ENCODE results near the gene PLCE1. TPM values are rescaled to one million over a fixed set of nuclear protein-coding genes. Genes with fewer than 3 reads are reported as not detected.
"Not testable (repeated sequence)": the region's sequence is repeated elsewhere in the genome, so short reads cannot be mapped to it uniquely, and the experiment has no call there.

The PLCE1 gene
- total RNA-seq, 1 donor from 2014 or later = 0.49 TPM

DNA sequence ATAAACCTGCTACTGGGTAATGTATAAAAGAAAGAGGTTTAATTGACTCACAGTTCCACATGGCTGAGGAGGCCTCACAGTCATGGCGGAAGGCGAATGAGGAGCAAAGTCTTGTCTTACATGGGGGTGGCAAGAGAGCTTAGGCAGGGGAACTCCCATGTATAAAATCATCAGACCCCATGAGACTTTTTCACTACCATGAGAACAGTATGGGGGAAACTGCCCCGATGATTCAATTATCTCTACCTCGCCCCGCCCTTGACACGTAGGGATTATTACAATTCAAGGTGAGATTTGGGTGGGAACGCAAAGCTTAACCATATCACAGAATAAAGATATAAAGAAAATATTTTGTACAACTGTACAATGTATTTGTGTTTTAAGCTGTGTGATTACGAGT is 39.4 kb upstream of the PLCE1 start:
- TF ChIP-seq, protein P1, sequence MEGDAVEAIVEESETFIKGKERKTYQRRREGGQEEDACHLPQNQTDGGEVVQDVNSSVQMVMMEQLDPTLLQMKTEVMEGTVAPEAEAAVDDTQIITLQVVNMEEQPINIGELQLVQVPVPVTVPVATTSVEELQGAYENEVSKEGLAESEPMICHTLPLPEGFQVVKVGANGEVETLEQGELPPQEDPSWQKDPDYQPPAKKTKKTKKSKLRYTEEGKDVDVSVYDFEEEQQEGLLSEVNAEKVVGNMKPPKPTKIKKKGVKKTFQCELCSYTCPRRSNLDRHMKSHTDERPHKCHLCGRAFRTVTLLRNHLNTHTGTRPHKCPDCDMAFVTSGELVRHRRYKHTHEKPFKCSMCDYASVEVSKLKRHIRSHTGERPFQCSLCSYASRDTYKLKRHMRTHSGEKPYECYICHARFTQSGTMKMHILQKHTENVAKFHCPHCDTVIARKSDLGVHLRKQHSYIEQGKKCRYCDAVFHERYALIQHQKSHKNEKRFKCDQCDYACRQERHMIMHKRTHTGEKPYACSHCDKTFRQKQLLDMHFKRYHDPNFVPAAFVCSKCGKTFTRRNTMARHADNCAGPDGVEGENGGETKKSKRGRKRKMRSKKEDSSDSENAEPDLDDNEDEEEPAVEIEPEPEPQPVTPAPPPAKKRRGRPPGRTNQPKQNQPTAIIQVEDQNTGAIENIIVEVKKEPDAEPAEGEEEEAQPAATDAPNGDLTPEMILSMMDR (IDR thresholded peaks at IDR 0.05; ENCODE audit: unreplicated experiment) = no peak
- Mint-ChIP-seq H3K9me3 (ENCODE audit: unreplicated experiment) (no peaks in the 10 kb centered on the region), H3K27ac (ENCODE audit: unreplicated experiment) (no peak overlapping the region), H3K27me3 (ENCODE audit: unreplicated experiment) (no peaks in the 10 kb centered on the region), H3K36me3 (ENCODE audit: low read depth, unreplicated experiment) (no peaks in the 10 kb centered on the region), H3K4me1 (ENCODE audit: unreplicated experiment) (no peaks in the 10 kb centered on the region), H3K4me3 (ENCODE audit: unreplicated experiment) (no peak overlapping the region)
- no peak for DNase-seq (ENCODE audit: low spot score)

DNA sequence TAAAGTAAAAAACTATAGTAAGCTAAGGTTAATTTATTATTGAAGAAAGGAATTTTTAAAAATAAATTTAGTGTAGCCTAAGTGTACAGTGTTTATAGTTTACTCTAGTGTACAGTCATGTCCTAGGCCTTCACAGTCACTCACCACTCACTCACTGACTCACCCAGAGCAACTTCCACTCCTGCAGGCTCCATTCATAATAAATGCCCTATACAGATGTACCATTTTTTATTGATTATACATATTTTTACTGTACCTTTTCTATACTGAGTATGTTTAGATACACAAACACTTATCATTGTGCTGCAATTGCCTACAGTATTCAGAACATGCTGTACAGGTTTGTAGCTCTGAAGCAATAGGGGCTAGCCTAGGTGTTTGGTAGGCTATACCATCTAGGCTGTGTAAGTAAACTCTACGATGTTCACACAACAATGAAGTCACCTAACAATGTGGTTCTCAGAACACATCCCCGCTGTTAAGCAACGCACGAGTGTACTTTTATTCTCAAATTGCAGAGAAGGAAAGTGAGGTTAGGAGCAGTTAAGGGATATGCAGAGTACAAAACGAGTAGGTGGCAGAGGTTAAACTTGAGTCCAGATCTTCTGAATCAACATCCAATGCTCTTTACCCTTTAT is 38.9 kb upstream of the PLCE1 start:
- TF ChIP-seq, protein P1 (IDR thresholded peaks at IDR 0.05; ENCODE audit: unreplicated experiment) = no peak
- no peak overlapping the region for H3K27ac Mint-ChIP-seq (ENCODE audit: unreplicated experiment)
- H3K4me3 Mint-ChIP-seq (ENCODE audit: unreplicated experiment) = no peak overlapping the region
- no peaks in the 10 kb centered on the region for H3K4me1 Mint-ChIP-seq (ENCODE audit: unreplicated experiment)
- H3K27me3 Mint-ChIP-seq (ENCODE audit: unreplicated experiment) = peaks cover under 1% of the 10 kb centered on the region
- H3K9me3 Mint-ChIP-seq (ENCODE audit: unreplicated experiment) = no peaks in the 10 kb centered on the region
- DNase-seq (ENCODE audit: low spot score) = no peak
- no peaks in the 10 kb centered on the region for H3K36me3 Mint-ChIP-seq (ENCODE audit: low read depth, unreplicated experiment)

DNA sequence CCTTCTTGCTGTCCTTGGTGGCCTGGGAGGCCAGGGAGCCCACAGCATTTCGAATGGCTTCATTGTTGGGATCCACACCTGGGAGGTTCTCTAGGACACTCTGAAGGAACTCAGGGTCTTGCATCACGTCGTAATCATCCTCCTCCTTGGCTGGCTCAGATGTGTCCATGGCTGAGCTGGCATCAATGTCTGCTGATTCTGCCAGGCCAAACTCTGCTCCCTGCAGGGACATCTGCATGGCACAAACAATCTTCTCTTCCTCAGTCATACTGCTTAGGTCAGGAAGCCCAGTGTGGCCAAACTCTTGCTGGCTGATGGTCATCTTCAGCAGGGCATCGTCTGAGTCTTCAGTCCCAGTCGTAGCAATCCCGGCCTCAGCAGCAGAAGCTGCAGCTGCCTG is 34.9 kb upstream of the PLCE1 start:
- Mint-ChIP-seq H3K27me3 (ENCODE audit: unreplicated experiment) (peaks cover 2% of the 10 kb centered on the region), H3K9me3 (ENCODE audit: unreplicated experiment) (no peaks in the 10 kb centered on the region), H3K36me3 (ENCODE audit: low read depth, unreplicated experiment) (no peaks in the 10 kb centered on the region), H3K4me1 (ENCODE audit: unreplicated experiment) (no peaks in the 10 kb centered on the region), H3K4me3 (ENCODE audit: unreplicated experiment) (no peak overlapping the region), H3K27ac (ENCODE audit: unreplicated experiment) (no peak overlapping the region)
- TF ChIP-seq, protein P1 (IDR thresholded peaks at IDR 0.05; ENCODE audit: unreplicated experiment) = no peak
- no peak for DNase-seq (ENCODE audit: low spot score)

DNA sequence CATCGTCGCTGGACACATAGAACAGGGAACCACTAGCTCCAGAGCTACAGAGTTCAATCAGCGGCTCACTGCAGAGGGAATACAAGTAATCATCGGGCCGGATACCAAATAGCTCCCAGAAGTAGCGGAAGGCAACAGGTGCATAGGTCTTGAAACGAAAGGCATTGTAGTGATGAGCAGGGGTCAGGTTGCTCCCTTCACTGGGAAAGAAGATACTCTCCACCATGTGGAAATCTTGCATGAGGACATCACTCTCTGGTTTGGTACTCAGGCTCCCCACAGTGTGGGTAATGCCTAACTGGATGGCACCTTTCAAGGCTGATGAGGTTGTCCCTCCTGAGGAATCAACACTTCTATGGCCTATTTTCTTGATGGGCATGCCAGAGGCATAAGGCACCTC is 32.7 kb upstream of the PLCE1 start:
- not testable (repeated sequence) for DNase-seq (ENCODE audit: low spot score); H3K4me3 Mint-ChIP-seq (ENCODE audit: unreplicated experiment); H3K36me3 Mint-ChIP-seq (ENCODE audit: low read depth, unreplicated experiment); H3K9me3 Mint-ChIP-seq (ENCODE audit: unreplicated experiment); H3K27me3 Mint-ChIP-seq (ENCODE audit: unreplicated experiment); H3K27ac Mint-ChIP-seq (ENCODE audit: unreplicated experiment); H3K4me1 Mint-ChIP-seq (ENCODE audit: unreplicated experiment)

DNA sequence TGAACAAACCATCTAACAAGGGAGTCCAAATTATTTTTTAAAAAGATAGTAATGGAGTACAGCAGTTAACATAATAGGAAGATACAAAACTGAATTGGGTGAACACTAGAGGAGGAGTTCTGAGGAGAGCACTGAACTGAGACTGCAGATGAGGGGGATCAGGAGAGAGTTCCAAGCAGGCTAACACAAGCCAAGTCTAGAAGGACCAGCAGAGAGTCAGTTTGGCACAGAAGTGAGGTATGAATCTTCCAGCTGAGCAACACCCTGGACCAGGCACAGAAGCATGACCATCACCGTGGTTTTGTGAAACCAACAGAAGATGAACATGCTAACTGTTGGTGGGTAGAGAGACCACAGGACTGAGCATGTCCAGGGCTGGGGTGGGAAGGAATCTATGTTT is 30.8 kb upstream of the PLCE1 start:
- no peak overlapping the region for H3K4me3 Mint-ChIP-seq (ENCODE audit: unreplicated experiment)
- peaks cover 2% of the 10 kb centered on the region for H3K27me3 Mint-ChIP-seq (ENCODE audit: unreplicated experiment)
- H3K36me3 Mint-ChIP-seq (ENCODE audit: low read depth, unreplicated experiment) = no peaks in the 10 kb centered on the region
- H3K4me1 Mint-ChIP-seq (ENCODE audit: unreplicated experiment) = no peaks in the 10 kb centered on the region
- no peak overlapping the region for H3K27ac Mint-ChIP-seq (ENCODE audit: unreplicated experiment)
- TF ChIP-seq, protein P1 (IDR thresholded peaks at IDR 0.05; ENCODE audit: unreplicated experiment) = no peak
- DNase-seq (ENCODE audit: low spot score) = no peak
- H3K9me3 Mint-ChIP-seq (ENCODE audit: unreplicated experiment) = no peaks in the 10 kb centered on the region

Data from endothelial cell (in vitro differentiated cells).